HepG2 (cell line): ENCODE results near the gene SLC7A6OS. TPM values are rescaled to one million over a fixed set of nuclear protein-coding genes. Genes with fewer than 3 reads are reported as not detected.

Source experiments
- ATAC-seq: fragments of 200-7000 bp; cut with Tn5 transposase; 3 replicates; pipeline ENCODE4 v1.9.1; 2020; ENCODE audit warnings: mild to moderate bottlenecking, moderate library complexity
- BruUV-seq: library from RNA; stranded (reverse); fragments of 400-500 nt; replicated peaks from 2 replicates; lab custom pipeline; 2021; lab: Mats Ljungman, UMichigan
- CTCF ChIA-PET: fragments of 300-600 bp; formaldehyde crosslinking; extraction: SDS; loops from one replicate; lab custom pipeline; 2021; ENCODE audit warnings: low total read pairs, inconsistent platforms, low intra/inter-chr PET ratio; lab: Yijun Ruan, JAX
- POLR2A ChIA-PET: fragments of 350-600 bp; sonication (Branson Sonifier 250); formaldehyde crosslinking; loops from one replicate; lab custom pipeline; 2020; ENCODE audit warnings: antibody characterized with exemption, inconsistent platforms; lab: Yijun Ruan, JAX
- DNase-seq: peaks from one replicate; pipeline ENCODE4 v3.0.0-alpha.2; 2015; ENCODE audit warnings: low spot score
- FAIRE-seq: peaks from 3 replicates; lab custom pipeline; 2011; peaks lifted over from hg19 to GRCh38; lab: Jason Lieb, UNC
- H2AFZ ChIP-seq: one replicate; pipeline ENCODE4 v1.6.1; 2011; ENCODE audit warnings: low read length, inconsistent platforms
- H3K27ac ChIP-seq: fragments of 300-600 bp; 3 replicates; pipeline ENCODE4 v1.8.0; 2011; ENCODE audit warnings: mixed run types, mild to moderate bottlenecking, mixed read lengths, low read length, inconsistent platforms; ENCODE audit not compliant: insufficient read depth; ENCODE audit errors: extremely low read length
- H3K27me3 ChIP-seq, 2 experiments: fragments of 200-600 bp in 1 of 2; 2 replicates in 1 of 2; 3 replicates in 1 of 2; pipeline versions ENCODE4 v1.6.0 to v1.8.0; 2011; ENCODE audit warnings: low read length in 2 of 2, mild to moderate bottlenecking in 2 of 2, moderate library complexity in 2 of 2, inconsistent platforms in 1 of 2; ENCODE audit not compliant: insufficient read depth in 2 of 2, control insufficient read depth in 1 of 2
- H3K36me3 ChIP-seq, 2 experiments: fragments of 200-600 bp in 1 of 2; replicated peaks in 1 of 2; 2 replicates in 1 of 2; 3 replicates in 1 of 2; pipeline versions ENCODE4 v1.5.1 to v1.8.0; 2011; ENCODE audit warnings: low read length in 2 of 2, inconsistent platforms in 1 of 2; ENCODE audit not compliant: insufficient read depth in 2 of 2, control insufficient read depth in 1 of 2
- H3K4me1 ChIP-seq: 2 replicates; pipeline ENCODE4 v1.5.1; 2012; ENCODE audit warnings: low read length, inconsistent platforms; ENCODE audit not compliant: insufficient read depth
- H3K4me2 ChIP-seq: 2 replicates; pipeline ENCODE4 v1.6.0; 2011; ENCODE audit warnings: low read depth, low read length, inconsistent platforms
- H3K4me3 ChIP-seq, 3 experiments: fragments of 200-600 bp in 1 of 3; sonication (generic), shearing (Covaris generic) in 1 of 3; replicated peaks in 1 of 3; 2 replicates each; pipeline ENCODE4 v1.5.1; 2011 to 2016; ENCODE audit warnings: low read length in 3 of 3, inconsistent platforms in 2 of 3, low read depth in 2 of 3, mild to moderate bottlenecking in 2 of 3, control low read depth in 1 of 3, mixed read lengths in 1 of 3; ENCODE audit not compliant: insufficient read depth in 1 of 3
- H3K79me2 ChIP-seq: one replicate; pipeline ENCODE4 v1.6.1; 2011; ENCODE audit warnings: low read length, inconsistent platforms; ENCODE audit not compliant: insufficient read depth
- H3K9ac ChIP-seq: 2 replicates; pipeline ENCODE4 v1.6.0; 2011; ENCODE audit warnings: mild to moderate bottlenecking, low read depth, low read length, inconsistent platforms; ENCODE audit not compliant: insufficient read depth
- H3K9me3 ChIP-seq: 2 replicates; pipeline ENCODE4 v1.5.1; 2012; ENCODE audit warnings: mild to moderate bottlenecking, low read length
- H4K20me1 ChIP-seq: 2 replicates; pipeline ENCODE4 v1.6.0; 2011; ENCODE audit warnings: inconsistent platforms, mild to moderate bottlenecking, low read length, moderate library complexity; ENCODE audit not compliant: insufficient read depth
- ATM ChIP-seq: fragments of 450-650 bp; IDR thresholded peaks from 2 replicates; pipeline ENCODE4 v1.7.1; 2017; ENCODE audit warnings: mild to moderate bottlenecking, borderline replicate concordance
- HNRNPUL1 ChIP-seq: fragments of 200-400 bp; formaldehyde crosslinking; IDR thresholded peaks from 2 replicates; pipeline ENCODE4 v1.6.1; 2017; ENCODE audit warnings: low read depth, mild to moderate bottlenecking, low read length, moderate library complexity
- NR1H2 ChIP-seq: sonication (generic); formaldehyde crosslinking; IDR thresholded peaks from 2 replicates; pipeline ENCODE4 v1.8.1; 2022; ENCODE audit warnings: low read depth, missing genetic modification reagents, borderline replicate concordance
- RBM39 ChIP-seq: fragments of 200-400 bp; formaldehyde crosslinking; IDR thresholded peaks from one replicate; pipeline ENCODE4 v1.6.1; 2018; ENCODE audit warnings: antibody characterized with exemption, mild to moderate bottlenecking, low read depth, low read length; ENCODE audit not compliant: poor library complexity, severe bottlenecking
- SKI ChIP-seq: fragments of 450-650 bp; IDR thresholded peaks from one replicate; pipeline ENCODE4 v1.6.1; 2018; ENCODE audit warnings: mild to moderate bottlenecking; ENCODE audit not compliant: partially characterized antibody
- TEAD2 ChIP-seq: sonication (generic); formaldehyde crosslinking; IDR thresholded peaks from 2 replicates; pipeline ENCODE4 v1.9.0; 2021; ENCODE audit warnings: missing genetic modification reagents
- ZNF230 ChIP-seq: sonication (generic); formaldehyde crosslinking; IDR thresholded peaks from 2 replicates; pipeline ENCODE4 v1.4.0; 2020; ENCODE audit warnings: mild to moderate bottlenecking, missing genetic modification reagents
- ZNF274 ChIP-seq: sonication (generic); formaldehyde crosslinking; IDR thresholded peaks from 2 replicates; pipeline ENCODE4 v1.5.1; 2020; ENCODE audit warnings: mild to moderate bottlenecking, missing genetic modification reagents
- ZSCAN9 ChIP-seq: IDR thresholded peaks from 2 replicates; pipeline ENCODE4 v1.6.1; 2016; ENCODE audit warnings: borderline replicate concordance
- WGBS: methylation state at CpG from one replicate; pipeline ENCODE4 v1.1.6; 2017; ENCODE audit warnings: low lambda C conversion rate; 5-methylcytosine and 5-hydroxymethylcytosine counted together
- in situ Hi-C: cut with HindIII; loops from 2 replicates; pipeline ENCODE4 v1.10.0; 2017; ENCODE audit warnings: low pct_unique_long_range_greater_than_20kb; ENCODE audit not compliant: extremely low pct_ligation_motif_present
- intact Hi-C: fragments of 100-400 bp; cut with micrococcal nuclease; formaldehyde crosslinking; loops from one replicate; pipeline ENCODE4 v1.10.0; 2022; ENCODE audit not compliant: unreplicated experiment
- polyA plus RNA-seq, 8 experiments: library from polyadenylated mRNA; depleted of rRNA in 3 of 8; stranded (reverse) in 7 of 8; unstranded in 1 of 8; fragments of >200 nt; fragmentation: Illumina TruSeq in 4 of 8; extraction: Trizol in 4 of 8; gene quantifications; 2 replicates each; pipeline versions ENCODE4 v1.2.1 to v1.2.3, GENCODE V29; 2011 to 2016; ENCODE audit warnings: low read depth in 4 of 8, missing spikeins in 1 of 8, mixed read lengths in 1 of 8; ENCODE audit not compliant: insufficient read depth in 1 of 8
- total RNA-seq, 5 experiments: library from RNA; depleted of rRNA; stranded (reverse); fragments of >200 nt; fragmentation: Illumina TruSeq; extraction: Trizol; gene quantifications; 2 replicates each; pipeline ENCODE4 v1.2.3, GENCODE V29; 2016; ENCODE audit warnings: low read depth in 1 of 5

Gene SLC7A6OS
- total and polyA plus RNA-seq, 2 of the 13 experiments (the other 11 are each of a cell fraction or from before 2014, with no cell fraction given), result 11.2 to 21.5 TPM

DNA sequence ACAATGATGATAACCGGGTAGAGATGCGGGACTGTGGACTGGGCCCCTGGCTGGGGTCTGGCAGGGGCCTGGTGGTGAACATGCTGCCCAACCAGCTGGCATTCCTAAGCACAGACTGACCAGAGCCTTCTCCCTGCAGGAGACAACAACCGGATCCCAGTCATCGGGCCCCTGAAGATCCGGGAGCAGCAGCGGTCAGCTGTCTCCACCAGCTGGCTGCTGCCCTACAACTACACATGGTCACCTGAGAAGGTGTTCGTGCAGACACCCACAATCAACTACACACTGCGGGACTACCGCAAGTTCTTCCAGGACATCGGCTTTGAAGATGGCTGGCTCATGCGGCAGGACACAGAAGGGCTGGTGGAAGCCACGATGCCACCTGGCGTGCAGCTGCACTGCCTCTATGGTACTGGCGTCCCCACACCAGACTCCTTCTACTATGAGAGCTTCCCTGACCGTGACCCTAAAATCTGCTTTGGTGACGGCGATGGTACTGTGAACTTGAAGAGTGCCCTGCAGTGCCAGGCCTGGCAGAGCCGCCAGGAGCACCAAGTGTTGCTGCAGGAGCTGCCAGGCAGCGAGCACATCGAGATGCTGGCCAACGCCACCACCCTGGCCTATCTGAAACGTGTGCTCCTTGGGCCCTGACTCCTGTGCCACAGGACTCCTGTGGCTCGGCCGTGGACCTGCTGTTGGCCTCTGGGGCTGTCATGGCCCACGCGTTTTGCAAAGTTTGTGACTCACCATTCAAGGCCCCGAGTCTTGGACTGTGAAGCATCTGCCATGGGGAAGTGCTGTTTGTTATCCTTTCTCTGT, 51.5 kb downstream of the SLC7A6OS start:
- Histone ChIP-seq H4K20me1 (no peaks in the 10 kb centered on the region), H3K79me2 (no peaks in the 10 kb centered on the region), H3K36me3 (peaks cover 2 to 21% of the 10 kb centered on the region in 2 experiments; a peak in 4 of 5 replicates), H3K4me2 (no peak overlapping the region), H3K9ac (no peak overlapping the region), H3K4me3 (no peak overlapping the region), H3K9me3 (no peaks in the 10 kb centered on the region), H2AFZ (no peak overlapping the region), H3K27me3 (no peaks in the 10 kb centered on the region), H3K27ac (no peak overlapping the region), H3K4me1 (peaks cover 44% of the 10 kb centered on the region)
- intact Hi-C loops, result no loop called here
- no TSS peak for BruUV-seq
- WGBS, result 96% methylated on average over 22 of the region's 27 CpGs
- no peak for ATAC-seq
- TF ChIP-seq ZNF230 (CRISPR knock-in tag) (no peak), NR1H2 (CRISPR knock-in tag) (no peak), ZSCAN9 (no peak), ZNF274 (CRISPR knock-in tag) (no peak), SKI (no peak), RBM39 (no peak), ATM (no peak), TEAD2 (CRISPR knock-in tag) (no peak), HNRNPUL1 (no peak)
- ChIA-PET CTCF (interaction anchor here (2.0 to 6.0 kb wide), 2 partner anchors 69 to 70 kb away, joined by 8 to 96 read pairs; no protein-coding TSS in a partner anchor), POLR2A (interaction anchor here (1.6 to 3.3 kb wide), 5 partner anchors 10 to 179 kb away, joined by 5 to 92 read pairs (median 13); partner anchors contain the start of genes ESRP2, PRMT7 and SLC7A6OS)
- FAIRE-seq, result no peak
- in situ Hi-C loops, result no loop called here
- DNase-seq, result no peak
